HG02943 (cell line): ENCODE measurements around the gene TRAF3IP3.
A peak's percentile ranks its signal among the peaks of the same experiment; 100 is the strongest.

Experiments used
- ATAC-seq: cut with Tn5 transposase; IDR thresholded peaks from one replicate; pipeline ENCODE4 v1.9.1; 2021; ENCODE audit warnings: mild to moderate bottlenecking, low read depth, moderate library complexity; ENCODE audit not compliant: unreplicated experiment

Gene TRAF3IP3

GRCh38 chr1:209822706-209823105, 66.9 kb downstream of the TRAF3IP3 start:
- ATAC-seq: no peak

DNA sequence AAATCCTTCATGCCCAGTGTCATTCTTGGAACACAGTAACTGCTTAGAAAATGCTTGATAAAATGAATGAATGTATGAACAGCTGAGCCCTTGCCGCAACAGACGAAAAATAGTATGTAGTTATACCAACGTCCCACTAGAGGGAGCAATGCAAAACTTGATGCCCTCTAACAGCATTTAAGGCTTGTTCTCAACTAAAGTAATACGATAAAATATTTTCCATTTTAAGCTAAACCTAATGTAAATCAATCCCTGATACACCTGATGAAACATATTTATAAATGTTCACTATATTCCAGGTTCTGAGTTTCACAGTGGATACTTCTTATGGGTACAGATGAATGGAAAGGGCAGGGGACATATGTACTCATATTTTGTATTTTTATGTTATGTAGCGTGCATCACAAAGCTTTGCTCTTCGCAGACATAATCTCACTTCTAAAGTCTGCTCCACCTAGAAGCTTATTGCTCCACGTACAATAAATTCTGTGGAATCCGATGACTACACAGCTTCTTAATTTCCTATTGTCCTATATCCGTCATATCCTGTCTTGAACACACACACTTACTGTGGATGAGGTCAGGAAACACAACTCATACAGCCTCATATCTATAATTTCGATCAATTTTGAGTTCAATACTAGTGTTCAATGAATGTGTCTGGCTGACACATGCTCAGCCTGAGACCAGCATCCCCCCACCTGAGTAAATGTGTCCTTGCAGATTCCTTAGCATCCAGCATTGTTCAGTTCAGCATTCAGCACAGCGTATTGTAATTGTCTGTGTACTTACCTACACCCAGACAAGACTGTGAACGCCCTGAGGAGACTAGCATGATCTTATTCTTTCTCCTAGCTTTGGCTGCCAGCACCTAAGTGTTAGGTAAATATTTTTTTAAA, 67.5 kb downstream of the TRAF3IP3 start:
- no peak for ATAC-seq

GRCh38 chr1:209825591-209826434, 70.0 kb downstream of the TRAF3IP3 start:
- ATAC-seq: no peak

DNA sequence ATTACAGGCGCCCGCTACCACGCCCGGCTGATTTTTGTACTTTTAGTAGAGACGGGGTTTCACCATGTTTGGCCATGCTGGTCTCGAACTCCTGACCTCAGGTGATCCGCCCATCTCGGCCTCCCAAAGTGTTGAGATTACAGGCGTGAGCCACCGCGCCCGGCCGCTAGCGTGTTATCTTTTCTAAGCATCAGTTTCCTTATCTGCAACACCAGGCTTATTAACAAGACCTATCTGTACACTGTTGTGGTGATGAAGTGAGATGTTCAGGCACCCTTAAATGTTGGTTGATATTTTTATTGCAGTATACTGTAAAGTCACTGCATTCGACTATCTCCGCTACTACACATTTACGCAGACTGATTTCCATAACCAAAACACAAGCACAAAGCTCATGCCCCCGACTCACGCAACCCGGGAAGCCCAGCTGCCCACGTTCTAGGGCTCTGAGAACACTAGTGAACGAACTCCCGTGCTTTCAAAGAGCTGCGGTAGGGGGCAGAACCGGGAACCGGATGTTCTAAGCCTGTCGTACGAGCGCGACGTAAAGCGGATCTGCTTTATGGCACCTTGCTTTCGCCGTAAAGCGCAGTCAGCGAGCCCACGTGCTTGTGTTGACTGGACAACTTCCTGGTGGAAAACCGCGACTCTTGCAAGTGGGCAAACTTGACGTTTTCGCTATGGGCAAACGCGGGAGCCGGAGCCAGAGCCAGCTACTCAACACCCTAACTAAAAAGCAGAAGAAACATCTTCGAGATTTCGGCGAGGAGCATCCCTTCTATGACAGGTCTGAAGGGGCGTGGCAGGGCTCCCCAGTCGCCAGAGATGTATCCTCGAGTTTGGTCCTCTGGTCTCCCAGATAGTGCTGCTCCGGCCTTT, 71.8 kb downstream of the TRAF3IP3 start, which contains the start of gene UTP25:
UTP25 (plus strand) TSS at position 589 of the 879 bp plus-strand sequence; CDS start at position 681, 92 bp downstream.
- ATAC-seq: peak; percentile 87

- no peak for ATAC-seq
Measured at GRCh38 chr1:209829716-209830115, 73.9 kb downstream of the TRAF3IP3 start.

DNA sequence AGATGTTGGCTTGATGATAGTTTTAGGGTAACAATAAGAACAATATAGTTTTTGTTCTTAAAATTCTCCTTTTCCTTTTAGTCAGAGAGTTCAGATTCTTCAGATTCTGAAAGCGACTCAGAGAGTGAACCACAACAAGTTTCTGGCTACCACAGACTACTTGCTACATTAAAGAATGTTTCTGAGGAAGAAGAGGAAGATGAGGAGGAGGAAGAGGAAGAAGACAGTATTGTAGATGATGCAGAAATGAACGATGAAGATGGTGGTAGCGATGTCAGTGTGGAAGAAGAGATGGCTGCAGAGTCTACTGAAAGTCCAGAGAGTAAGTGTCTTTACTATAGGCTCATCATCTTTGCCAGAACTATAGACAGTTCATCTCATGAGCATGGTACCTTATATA, 74.9 kb downstream of the TRAF3IP3 start:
- no peak for ATAC-seq

DNA sequence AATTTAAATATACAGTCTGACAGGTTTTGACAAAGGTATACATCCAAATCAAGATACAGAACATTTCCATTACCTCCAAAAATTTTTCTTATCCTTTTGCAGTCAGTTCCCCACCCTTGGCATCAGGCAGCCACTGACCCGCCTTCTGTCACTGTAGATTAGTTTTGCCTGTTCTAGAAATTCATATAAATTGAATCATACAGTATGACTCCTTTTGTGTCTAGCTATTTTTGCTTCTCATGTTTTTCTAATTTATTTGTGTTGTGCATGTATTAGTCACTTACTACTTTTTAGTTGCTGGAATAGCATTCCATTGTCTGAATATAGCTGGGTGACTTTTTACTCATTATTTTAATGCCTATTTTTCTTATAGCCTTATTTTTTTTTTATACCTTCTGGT, 75.8 kb downstream of the TRAF3IP3 start:
- no peak for ATAC-seq
